ENCODE results near the gene ZBTB7C. TPM values are rescaled to one million over a fixed set of nuclear protein-coding genes. Genes with fewer than 3 reads are reported as not detected.

The ZBTB7C gene
- polyA plus RNA-seq, 1 donor (not counting 4 experiments of a cell fraction or from before 2014, with no cell fraction given) = 0.58 TPM

- Histone ChIP-seq H4K20me1 (ENCODE audit: control insufficient read depth, extremely low read depth, insufficient read depth, low read length) (no peaks in the 10 kb centered on the region), H3K9me3 (ENCODE audit: control insufficient read depth, low read depth, low read length) (no peaks in the 10 kb centered on the region), H3K9me1 (ENCODE audit: control insufficient read depth, extremely low read depth, insufficient read depth, low read length) (no peaks in the 10 kb centered on the region), H3K36me3 (ENCODE audit: control insufficient read depth in 2 of 2, extremely low read depth in 1 of 2, insufficient read depth in 2 of 2, low read length in 2 of 2) (no peaks in the 10 kb centered on the region), H2AFZ (ENCODE audit: control insufficient read depth, low read length) (no peak overlapping the region), H3K4me1 (ENCODE audit: control insufficient read depth, extremely low read depth, insufficient read depth, low read length) (peaks cover 9% of the 10 kb centered on the region), H3K79me2 (ENCODE audit: control insufficient read depth, insufficient read depth, low read length) (no peaks in the 10 kb centered on the region), H3K4me2 (ENCODE audit: control insufficient read depth, extremely low read depth, insufficient read depth, low read depth, low read length) (no peak overlapping the region), H3K27me3 (ENCODE audit: control insufficient read depth, extremely low read depth, insufficient read depth, low read length) (peaks cover 3% of the 10 kb centered on the region), H3K27ac (ENCODE audit: control insufficient read depth, insufficient read depth, low read length) (no peak overlapping the region), H3K9ac (ENCODE audit: control insufficient read depth, extremely low read depth, insufficient read depth, low read length) (no peak overlapping the region), H3K4me3 (ENCODE audit: control insufficient read depth in 2 of 3, extremely low read depth in 1 of 3, insufficient read depth in 2 of 3, low read depth in 1 of 3, low read length in 3 of 3) (no peak overlapping the region)
- TF ChIP-seq, protein P1, sequence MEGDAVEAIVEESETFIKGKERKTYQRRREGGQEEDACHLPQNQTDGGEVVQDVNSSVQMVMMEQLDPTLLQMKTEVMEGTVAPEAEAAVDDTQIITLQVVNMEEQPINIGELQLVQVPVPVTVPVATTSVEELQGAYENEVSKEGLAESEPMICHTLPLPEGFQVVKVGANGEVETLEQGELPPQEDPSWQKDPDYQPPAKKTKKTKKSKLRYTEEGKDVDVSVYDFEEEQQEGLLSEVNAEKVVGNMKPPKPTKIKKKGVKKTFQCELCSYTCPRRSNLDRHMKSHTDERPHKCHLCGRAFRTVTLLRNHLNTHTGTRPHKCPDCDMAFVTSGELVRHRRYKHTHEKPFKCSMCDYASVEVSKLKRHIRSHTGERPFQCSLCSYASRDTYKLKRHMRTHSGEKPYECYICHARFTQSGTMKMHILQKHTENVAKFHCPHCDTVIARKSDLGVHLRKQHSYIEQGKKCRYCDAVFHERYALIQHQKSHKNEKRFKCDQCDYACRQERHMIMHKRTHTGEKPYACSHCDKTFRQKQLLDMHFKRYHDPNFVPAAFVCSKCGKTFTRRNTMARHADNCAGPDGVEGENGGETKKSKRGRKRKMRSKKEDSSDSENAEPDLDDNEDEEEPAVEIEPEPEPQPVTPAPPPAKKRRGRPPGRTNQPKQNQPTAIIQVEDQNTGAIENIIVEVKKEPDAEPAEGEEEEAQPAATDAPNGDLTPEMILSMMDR (optimal IDR thresholded peaks at IDR 0.05 in 1 of 3, IDR thresholded peaks at IDR 0.05 in 1 of 3, conservative IDR thresholded peaks at IDR 0.05 in 1 of 3; ENCODE audit: extremely low read depth in 1 of 3, insufficient read depth in 2 of 3, low read length in 3 of 3) = no peak
- TF ChIP-seq EZH2 (IDR thresholded peaks at IDR 0.05; ENCODE audit: low read length) = no peak
- FAIRE-seq = no peak
- DNase-seq (ENCODE audit: low read depth, low spot score) = no peak
- dilution Hi-C loops (cut with MboI; ENCODE audit: extremely low pct_ligation_motif_present, low sequenced_read_pairs) = no loop called here
Measured at GRCh38 chr18:48355276-48356115, 53.7 kb downstream of the ZBTB7C start.

GRCh38 chr18:48354746-48355260, 54.4 kb downstream of the ZBTB7C start:
- Histone ChIP-seq H3K4me1 (ENCODE audit: control insufficient read depth, extremely low read depth, insufficient read depth, low read length) (peaks cover 9% of the 10 kb centered on the region), H3K9me1 (ENCODE audit: control insufficient read depth, extremely low read depth, insufficient read depth, low read length) (no peaks in the 10 kb centered on the region), H3K79me2 (ENCODE audit: control insufficient read depth, insufficient read depth, low read length) (no peaks in the 10 kb centered on the region), H2AFZ (ENCODE audit: control insufficient read depth, low read length) (no peak overlapping the region), H4K20me1 (ENCODE audit: control insufficient read depth, extremely low read depth, insufficient read depth, low read length) (no peaks in the 10 kb centered on the region), H3K9me3 (ENCODE audit: control insufficient read depth, low read depth, low read length) (no peaks in the 10 kb centered on the region), H3K4me2 (ENCODE audit: control insufficient read depth, extremely low read depth, insufficient read depth, low read depth, low read length) (no peak overlapping the region), H3K9ac (ENCODE audit: control insufficient read depth, extremely low read depth, insufficient read depth, low read length) (no peak overlapping the region), H3K4me3 (ENCODE audit: control insufficient read depth in 2 of 3, extremely low read depth in 1 of 3, insufficient read depth in 2 of 3, low read depth in 1 of 3, low read length in 3 of 3) (no peak overlapping the region), H3K36me3 (ENCODE audit: control insufficient read depth in 2 of 2, extremely low read depth in 1 of 2, insufficient read depth in 2 of 2, low read length in 2 of 2) (no peaks in the 10 kb centered on the region), H3K27me3 (ENCODE audit: control insufficient read depth, extremely low read depth, insufficient read depth, low read length) (peaks cover 3% of the 10 kb centered on the region), H3K27ac (ENCODE audit: control insufficient read depth, insufficient read depth, low read length) (no peak overlapping the region)
- TF ChIP-seq, protein P1 (optimal IDR thresholded peaks at IDR 0.05 in 1 of 3, IDR thresholded peaks at IDR 0.05 in 1 of 3, conservative IDR thresholded peaks at IDR 0.05 in 1 of 3; ENCODE audit: extremely low read depth in 1 of 3, insufficient read depth in 2 of 3, low read length in 3 of 3) = no peak
- no peak for TF ChIP-seq EZH2 (IDR thresholded peaks at IDR 0.05; ENCODE audit: low read length)
- dilution Hi-C loops (cut with MboI; ENCODE audit: extremely low pct_ligation_motif_present, low sequenced_read_pairs) = no loop called here
- DNase-seq (ENCODE audit: low read depth, low spot score) (no peak), FAIRE-seq (no peak)
